SU-DHL-6 (cell line): ENCODE measurements around the gene EIF1AD.

Experiments
- H2AFZ ChIP-seq: fragments of 200-600 bp; sonication (generic); 2 replicates; pipeline ENCODE4 v1.6.1; 2014; ENCODE audit warnings: low read depth, mild to moderate bottlenecking, moderate library complexity, mixed read lengths, antibody characterized with exemption, low read length; ENCODE audit not compliant: severe bottlenecking
- H3F3A ChIP-seq: fragments of 200-600 bp; shearing (Covaris generic); 2 replicates; pipeline ENCODE4 v1.6.0; 2016; ENCODE audit warnings: antibody characterized with exemption, mild to moderate bottlenecking; ENCODE audit not compliant: insufficient read depth
- H3K27ac ChIP-seq: fragments of 200-600 bp; sonication (generic); 2 replicates; pipeline ENCODE4 v1.5.1; 2016; ENCODE audit warnings: low read depth, mild to moderate bottlenecking, low read length, moderate library complexity, mixed read lengths
- H3K27me3 ChIP-seq: fragments of 200-600 bp; sonication (generic), shearing (Covaris generic); 2 replicates; pipeline ENCODE4 v1.6.0; 2014; ENCODE audit warnings: mild to moderate bottlenecking, low read length
- H3K36me3 ChIP-seq: fragments of 200-600 bp; sonication (generic); 2 replicates; pipeline ENCODE4 v1.6.1; 2014; ENCODE audit warnings: mild to moderate bottlenecking, low read length, mixed read lengths
- H3K4me2 ChIP-seq: fragments of 300-600, 200-600 bp; shearing (Covaris generic), sonication (generic); 2 replicates; pipeline ENCODE4 v1.6.0; 2014; ENCODE audit warnings: low read length, low read depth, mild to moderate bottlenecking; ENCODE audit not compliant: poor library complexity, severe bottlenecking
- H3K4me3 ChIP-seq: fragments of 200-600 bp; sonication (generic); 2 replicates; pipeline ENCODE4 v1.5.1; 2014; ENCODE audit warnings: antibody characterized with exemption, low read length, mild to moderate bottlenecking, mixed read lengths; ENCODE audit not compliant: insufficient read depth, poor library complexity, severe bottlenecking
- H3K79me2 ChIP-seq: fragments of 200-600 bp; sonication (generic); 2 replicates; pipeline ENCODE4 v1.6.1; 2014; ENCODE audit warnings: mild to moderate bottlenecking, low read length, moderate library complexity; ENCODE audit not compliant: insufficient read depth
- H3K9ac ChIP-seq: fragments of 200-600 bp; sonication (generic); 2 replicates; pipeline ENCODE4 v1.7.0; 2014; ENCODE audit warnings: mild to moderate bottlenecking, low read length
- H3K9me2 ChIP-seq: fragments of 200-600 bp; sonication (generic); replicated peaks from 2 replicates; pipeline ENCODE4 v1.6.1; 2014; ENCODE audit warnings: low read length; ENCODE audit not compliant: insufficient read depth
- H3K9me3 ChIP-seq: fragments of 200-600 bp; sonication (generic); 2 replicates; pipeline ENCODE4 v1.6.1; 2014; ENCODE audit warnings: low read length, mixed read lengths; ENCODE audit not compliant: insufficient read depth
- H4K20me1 ChIP-seq: fragments of 200-600 bp; sonication (generic); 2 replicates; pipeline ENCODE4 v1.6.1; 2014; ENCODE audit warnings: low read depth, mild to moderate bottlenecking, antibody characterized with exemption, low read length, moderate library complexity, mixed read lengths
- EZH2phosphoT487 ChIP-seq: fragments of 200-600 bp; sonication (generic), shearing (Covaris generic); conservative IDR thresholded peaks from 2 replicates; pipeline ENCODE4 v1.6.1; 2018; ENCODE audit warnings: mild to moderate bottlenecking, antibody characterized with exemption, low read length, moderate library complexity, mixed read lengths
- TF ChIP-seq, protein P1 (sequence below): fragments of 200-600 bp; sonication (generic); IDR thresholded peaks from one replicate; pipeline ENCODE4 v1.5.1; 2017; ENCODE audit warnings: antibody characterized with exemption, mild to moderate bottlenecking, low read length, moderate library complexity; ENCODE audit not compliant: insufficient read depth, poor library complexity, severe bottlenecking

Gene EIF1AD

GRCh38 chr11:65965986-65966762, 35.8 kb downstream of the EIF1AD start:
- no peak overlapping the region for H3K4me2 ChIP-seq
- no peaks in the 10 kb centered on the region for H3K9me2 ChIP-seq
- no peak overlapping the region for H3K27ac ChIP-seq
- TF ChIP-seq, protein P1, sequence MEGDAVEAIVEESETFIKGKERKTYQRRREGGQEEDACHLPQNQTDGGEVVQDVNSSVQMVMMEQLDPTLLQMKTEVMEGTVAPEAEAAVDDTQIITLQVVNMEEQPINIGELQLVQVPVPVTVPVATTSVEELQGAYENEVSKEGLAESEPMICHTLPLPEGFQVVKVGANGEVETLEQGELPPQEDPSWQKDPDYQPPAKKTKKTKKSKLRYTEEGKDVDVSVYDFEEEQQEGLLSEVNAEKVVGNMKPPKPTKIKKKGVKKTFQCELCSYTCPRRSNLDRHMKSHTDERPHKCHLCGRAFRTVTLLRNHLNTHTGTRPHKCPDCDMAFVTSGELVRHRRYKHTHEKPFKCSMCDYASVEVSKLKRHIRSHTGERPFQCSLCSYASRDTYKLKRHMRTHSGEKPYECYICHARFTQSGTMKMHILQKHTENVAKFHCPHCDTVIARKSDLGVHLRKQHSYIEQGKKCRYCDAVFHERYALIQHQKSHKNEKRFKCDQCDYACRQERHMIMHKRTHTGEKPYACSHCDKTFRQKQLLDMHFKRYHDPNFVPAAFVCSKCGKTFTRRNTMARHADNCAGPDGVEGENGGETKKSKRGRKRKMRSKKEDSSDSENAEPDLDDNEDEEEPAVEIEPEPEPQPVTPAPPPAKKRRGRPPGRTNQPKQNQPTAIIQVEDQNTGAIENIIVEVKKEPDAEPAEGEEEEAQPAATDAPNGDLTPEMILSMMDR = no peak
- no peak for TF ChIP-seq EZH2phosphoT487
- no peaks in the 10 kb centered on the region for H3K27me3 ChIP-seq
- no peaks in the 10 kb centered on the region; the same call in 1 of the 2 replicates for H3K36me3 ChIP-seq
- H2AFZ ChIP-seq = no peak overlapping the region
- H3K9ac ChIP-seq = no peak overlapping the region
- H4K20me1 ChIP-seq = 0 out of 2 replicates have a peak, but pooled peaks cover 3% of the 10 kb centered on the region
- no peaks in the 10 kb centered on the region for H3F3A ChIP-seq
- peaks cover 30% of the 10 kb centered on the region for H3K79me2 ChIP-seq
- H3K9me3 ChIP-seq = no peaks in the 10 kb centered on the region
- no peak overlapping the region for H3K4me3 ChIP-seq

DNA sequence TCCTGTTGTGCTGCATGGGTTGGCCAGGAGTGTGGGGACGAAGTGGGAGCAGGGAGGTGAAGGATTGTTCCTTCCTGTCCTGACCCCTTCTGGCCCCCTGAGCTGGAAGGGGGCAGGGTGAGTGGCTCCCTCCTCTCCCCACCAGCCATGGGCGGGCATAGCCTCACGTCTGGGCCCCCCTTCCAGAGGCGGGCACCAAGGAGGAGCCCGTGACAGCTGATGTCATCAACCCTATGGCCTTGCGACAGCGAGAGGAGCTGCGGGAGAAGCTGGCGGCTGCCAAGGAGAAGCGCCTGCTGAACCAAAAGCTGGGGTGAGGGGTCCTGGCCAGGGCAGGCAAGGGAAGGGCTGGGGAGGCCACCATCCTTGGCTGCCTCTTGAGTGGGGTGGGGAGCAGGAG, 37.1 kb downstream of the EIF1AD start:
- no peak for TF ChIP-seq EZH2phosphoT487
- TF ChIP-seq, protein P1 = no peak
- Histone ChIP-seq H3F3A (no peaks in the 10 kb centered on the region), H3K27me3 (no peaks in the 10 kb centered on the region), H4K20me1 (0 out of 2 replicates have a peak, but pooled peaks cover 3% of the 10 kb centered on the region), H3K36me3 (no peaks in the 10 kb centered on the region; the same call in 1 of the 2 replicates), H2AFZ (no peak overlapping the region), H3K79me2 (peaks cover 30% of the 10 kb centered on the region), H3K4me3 (no peak overlapping the region), H3K9me3 (no peaks in the 10 kb centered on the region), H3K4me2 (no peak overlapping the region), H3K27ac (no peak overlapping the region), H3K9ac (no peak overlapping the region), H3K9me2 (no peaks in the 10 kb centered on the region)

DNA sequence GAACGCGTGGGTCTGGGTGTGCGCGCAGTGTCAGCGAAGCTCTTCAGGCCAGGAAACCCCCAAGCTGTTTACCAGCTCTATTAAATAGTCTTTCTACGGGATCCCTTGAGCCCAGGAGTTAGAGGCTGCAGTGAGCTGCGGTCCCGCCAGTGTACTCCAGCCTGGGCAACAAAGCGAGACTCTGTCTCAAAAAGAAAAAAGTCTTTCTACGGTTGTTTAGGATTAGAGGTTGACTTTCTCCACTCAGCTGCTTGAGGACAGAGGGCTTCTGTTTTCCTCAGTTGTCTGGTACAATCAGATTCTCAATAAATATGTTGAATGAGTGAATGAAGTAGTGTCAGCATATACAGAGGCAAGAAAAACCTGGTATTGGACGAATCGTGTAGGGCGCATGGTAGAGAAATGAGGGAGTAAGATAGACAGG, 39.8 kb downstream of the EIF1AD start:
- Histone ChIP-seq H3K79me2 (peaks cover 30% of the 10 kb centered on the region), H3K4me2 (peak overlapping the region; percentile 96), H3K9ac (peak overlapping the region; percentile 97), H3K27me3 (no peaks in the 10 kb centered on the region), H3K4me3 (peak overlapping the region; percentile 98), H3K9me3 (no peaks in the 10 kb centered on the region), H3K9me2 (no peaks in the 10 kb centered on the region), H3K27ac (no peak overlapping the region), H3F3A (no peaks in the 10 kb centered on the region), H2AFZ (no peak overlapping the region), H3K36me3 (no peaks in the 10 kb centered on the region; the same call in 1 of the 2 replicates), H4K20me1 (0 out of 2 replicates have a peak, but pooled peaks cover 3% of the 10 kb centered on the region)
- TF ChIP-seq EZH2phosphoT487 = no peak
